ENCODE data around the gene MPDU1. TPM values are rescaled to one million over a fixed set of nuclear protein-coding genes. Genes with fewer than 3 reads are reported as not detected.

Gene MPDU1
- total RNA-seq, 1 experiment from 2014 or later = 57.0 TPM

DNA sequence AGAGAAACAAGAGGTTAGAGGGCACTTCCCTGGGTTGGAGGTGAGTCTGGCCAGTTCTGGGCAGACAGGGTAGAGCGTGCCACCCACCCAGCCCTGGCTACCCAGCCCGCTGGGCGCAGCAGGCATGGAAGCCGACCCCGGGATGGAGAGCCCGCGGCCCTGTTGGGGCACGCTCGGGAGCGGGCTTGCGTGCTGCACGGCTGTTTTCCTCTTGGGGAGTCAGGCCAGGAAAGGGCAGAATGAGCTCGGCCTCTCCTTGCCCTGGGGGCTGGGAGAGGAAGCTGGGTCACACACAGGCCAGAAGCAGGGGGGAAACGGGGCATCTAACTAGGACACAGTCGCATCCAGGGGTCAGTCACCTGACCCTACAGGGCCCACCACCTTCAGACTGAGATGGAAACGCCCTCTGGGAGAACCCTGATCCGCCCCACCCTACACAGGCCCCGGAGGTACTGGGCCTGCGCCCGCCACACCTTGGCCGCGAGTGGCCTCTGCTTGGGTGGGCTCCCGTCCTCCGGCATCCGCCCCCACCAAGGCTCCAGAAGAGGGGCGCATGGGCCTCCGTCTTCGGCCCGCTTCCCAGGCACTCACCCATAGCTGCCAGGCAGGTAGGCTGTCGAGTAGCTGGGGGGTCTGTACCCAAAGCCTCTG lies 5.0 kb downstream of the MPDU1 start (continued):
- TF ChIP-seq ZBTB21 (CRISPR knock-in tag; IDR thresholded peaks at IDR 0.05; ENCODE audit: borderline replicate concordance) (no peak), MAX (CRISPR knock-in tag; IDR thresholded peaks at IDR 0.05) (no peak), HMGA2 (CRISPR knock-in tag; IDR thresholded peaks at IDR 0.05) (no peak)

DNA sequence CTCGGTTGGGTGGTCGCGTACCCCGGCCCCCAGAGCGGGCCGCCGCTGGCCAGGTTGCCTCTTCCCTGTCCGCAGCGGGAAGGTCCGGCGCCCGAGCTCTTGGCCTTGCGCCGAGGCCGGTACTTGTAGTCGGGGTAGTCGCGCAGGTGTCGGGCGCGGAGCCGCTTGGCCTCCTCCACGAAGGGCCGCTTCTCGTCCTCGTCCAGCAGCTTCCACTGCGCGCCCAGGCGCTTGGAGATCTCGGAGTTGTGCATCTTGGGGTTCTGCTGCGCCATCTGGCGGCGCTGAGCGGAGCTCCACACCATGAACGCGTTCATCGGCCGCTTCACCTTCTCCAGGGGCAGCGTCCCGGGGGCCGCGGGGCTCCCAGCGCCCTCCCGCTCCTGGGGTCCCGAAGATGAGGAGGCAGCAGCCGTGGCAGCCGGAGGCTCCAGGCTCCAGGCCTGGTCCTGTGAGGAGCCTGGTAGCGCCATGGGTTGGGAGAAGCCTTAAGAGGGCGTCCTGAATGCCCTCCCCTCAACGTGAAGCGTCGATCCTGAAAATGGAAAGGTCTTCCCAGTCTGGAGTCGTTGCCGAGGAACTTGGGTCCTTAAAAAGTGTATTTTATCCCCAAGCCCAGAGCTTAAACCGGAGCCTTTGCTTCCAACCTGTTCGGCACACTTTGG lies 5.7 kb downstream of the MPDU1 start:
- Mint-ChIP-seq H3K4me3 (peak overlapping the region; percentile 70), H3K9me3 (no peaks in the 10 kb centered on the region), H3K36me3 (peaks cover 42% of the 10 kb centered on the region), H3K4me1 (peaks cover 38% of the 10 kb centered on the region), H3K27me3 (ENCODE audit: low read depth) (no peaks in the 10 kb centered on the region), H3K27ac (peak overlapping the region; percentile 79)
- ChIA-PET POLR2A (interaction anchor here (0.6 to 4.6 kb wide), 19 partner anchors 9 to 186 kb away, joined by 3 to 41 read pairs (median 4); partner anchors contain the start of genes ATP1B2, CD68, EFNB3 and SAT2), CTCF (interaction anchor here (0.6 to 4.3 kb wide), 54 partner anchors 9 to 375 kb away, joined by 3 to 61 read pairs (median 5); partner anchors contain the start of genes ACAP1, ATP1B2, CD68 and DNAH2)
- peak; percentile 91 for DNase-seq (ENCODE audit: low spot score)
- ATAC-seq = peak; percentile 71
- TF ChIP-seq TP53 (CRISPR knock-in tag; IDR thresholded peaks at IDR 0.05) (0 out of 2 replicates have a peak, but pooled peaks have one; percentile 38), FOXJ3 (CRISPR knock-in tag; IDR thresholded peaks at IDR 0.05; ENCODE audit: borderline replicate concordance) (no peak), NR1H2 (CRISPR knock-in tag; IDR thresholded peaks at IDR 0.05) (no peak), IRF1 (CRISPR knock-in tag; IDR thresholded peaks at IDR 0.05) (no peak), ARID4B (CRISPR knock-in tag; IDR thresholded peaks at IDR 0.05; ENCODE audit: borderline replicate concordance) (peak; percentile 9; the same call in 1 of the 2 replicates), KAT7 (CRISPR knock-in tag; IDR thresholded peaks at IDR 0.05; ENCODE audit: borderline replicate concordance) (peak; percentile 41; the same call in 1 of the 2 replicates), HMGXB4 (CRISPR knock-in tag; IDR thresholded peaks at IDR 0.05) (peak; percentile 94; the same call in 1 of the 2 replicates), SP1 (CRISPR knock-in tag; conservative IDR thresholded peaks at IDR 0.05) (no peak), ATF6 (CRISPR knock-in tag; IDR thresholded peaks at IDR 0.05) (no peak), ZNF138 (CRISPR knock-in tag; conservative IDR thresholded peaks at IDR 0.05) (0 out of 2 replicates have a peak, but pooled peaks have one; percentile 11), MAX (CRISPR knock-in tag; IDR thresholded peaks at IDR 0.05) (peak; percentile 39), ZNF232 (CRISPR knock-in tag; IDR thresholded peaks at IDR 0.05) (no peak), PRRX2 (CRISPR knock-in tag; IDR thresholded peaks at IDR 0.05) (no peak), RELA (CRISPR knock-in tag; IDR thresholded peaks at IDR 0.05; ENCODE audit: borderline replicate concordance) (0 out of 2 replicates have a peak, but pooled peaks have one; percentile 52), ZNF219 (CRISPR knock-in tag; IDR thresholded peaks at IDR 0.05; ENCODE audit: borderline replicate concordance) (no peak), PRDM15 (CRISPR knock-in tag; IDR thresholded peaks at IDR 0.05) (peak; percentile 17; the same call in 1 of the 2 replicates)
- TF ChIP-seq, protein P1, sequence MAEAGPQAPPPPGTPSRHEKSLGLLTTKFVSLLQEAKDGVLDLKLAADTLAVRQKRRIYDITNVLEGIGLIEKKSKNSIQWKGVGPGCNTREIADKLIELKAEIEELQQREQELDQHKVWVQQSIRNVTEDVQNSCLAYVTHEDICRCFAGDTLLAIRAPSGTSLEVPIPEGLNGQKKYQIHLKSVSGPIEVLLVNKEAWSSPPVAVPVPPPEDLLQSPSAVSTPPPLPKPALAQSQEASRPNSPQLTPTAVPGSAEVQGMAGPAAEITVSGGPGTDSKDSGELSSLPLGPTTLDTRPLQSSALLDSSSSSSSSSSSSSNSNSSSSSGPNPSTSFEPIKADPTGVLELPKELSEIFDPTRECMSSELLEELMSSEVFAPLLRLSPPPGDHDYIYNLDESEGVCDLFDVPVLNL (CRISPR knock-in tag; IDR thresholded peaks at IDR 0.05; ENCODE audit: borderline replicate concordance, low read depth) = no peak
